Panc1 (cell line): ENCODE results near the gene EYS.

Experiments used
- POLR2AphosphoS5 ChIP-seq: IDR thresholded peaks from 2 replicates; pipeline ENCODE4 v1.6.1; 2012; ENCODE audit warnings: mild to moderate bottlenecking, low read depth, low read length, moderate library complexity
- SIN3A ChIP-seq: IDR thresholded peaks from 2 replicates; pipeline ENCODE4 v1.6.1; 2012; ENCODE audit warnings: low read depth, mild to moderate bottlenecking, low read length, moderate library complexity, borderline replicate concordance; ENCODE audit not compliant: insufficient read depth
- TF ChIP-seq, protein P1 (sequence below): fragments of 450-650 bp; IDR thresholded peaks from 2 replicates; pipeline ENCODE4 v1.5.1; 2017; ENCODE audit warnings: mild to moderate bottlenecking
- TF ChIP-seq, protein P2 (sequence below), 2 experiments: IDR thresholded peaks; 2 replicates each; pipeline ENCODE4 v1.6.1; 2011 to 2012; ENCODE audit warnings: low read depth in 2 of 2, control low read depth in 1 of 2, low read length in 1 of 2, mild to moderate bottlenecking in 1 of 2, moderate library complexity in 1 of 2; ENCODE audit not compliant: insufficient read depth in 1 of 2

DNA sequence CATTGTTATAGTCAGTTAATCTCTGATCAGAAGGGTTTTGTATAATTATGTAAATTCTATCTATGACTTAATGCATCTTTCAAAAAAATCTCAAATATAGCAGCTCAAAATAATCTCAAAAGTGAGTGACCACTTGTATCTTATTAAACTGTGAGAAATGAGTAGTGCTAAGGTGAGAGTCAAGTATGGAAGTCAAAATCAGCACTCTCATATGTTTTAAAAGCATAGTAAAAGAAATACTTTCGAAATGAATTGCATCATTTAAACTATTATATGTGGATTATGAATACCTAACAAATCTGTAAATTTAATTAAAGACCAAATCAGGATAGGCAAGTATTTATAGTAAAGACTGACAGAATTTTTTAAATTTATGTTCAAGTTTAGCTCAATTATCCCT is 1425.9 kb downstream of the EYS start:
- TF ChIP-seq, protein P1, sequence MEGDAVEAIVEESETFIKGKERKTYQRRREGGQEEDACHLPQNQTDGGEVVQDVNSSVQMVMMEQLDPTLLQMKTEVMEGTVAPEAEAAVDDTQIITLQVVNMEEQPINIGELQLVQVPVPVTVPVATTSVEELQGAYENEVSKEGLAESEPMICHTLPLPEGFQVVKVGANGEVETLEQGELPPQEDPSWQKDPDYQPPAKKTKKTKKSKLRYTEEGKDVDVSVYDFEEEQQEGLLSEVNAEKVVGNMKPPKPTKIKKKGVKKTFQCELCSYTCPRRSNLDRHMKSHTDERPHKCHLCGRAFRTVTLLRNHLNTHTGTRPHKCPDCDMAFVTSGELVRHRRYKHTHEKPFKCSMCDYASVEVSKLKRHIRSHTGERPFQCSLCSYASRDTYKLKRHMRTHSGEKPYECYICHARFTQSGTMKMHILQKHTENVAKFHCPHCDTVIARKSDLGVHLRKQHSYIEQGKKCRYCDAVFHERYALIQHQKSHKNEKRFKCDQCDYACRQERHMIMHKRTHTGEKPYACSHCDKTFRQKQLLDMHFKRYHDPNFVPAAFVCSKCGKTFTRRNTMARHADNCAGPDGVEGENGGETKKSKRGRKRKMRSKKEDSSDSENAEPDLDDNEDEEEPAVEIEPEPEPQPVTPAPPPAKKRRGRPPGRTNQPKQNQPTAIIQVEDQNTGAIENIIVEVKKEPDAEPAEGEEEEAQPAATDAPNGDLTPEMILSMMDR = no peak
- TF ChIP-seq POLR2AphosphoS5 = no peak
- TF ChIP-seq SIN3A = no peak
- TF ChIP-seq, protein P2, sequence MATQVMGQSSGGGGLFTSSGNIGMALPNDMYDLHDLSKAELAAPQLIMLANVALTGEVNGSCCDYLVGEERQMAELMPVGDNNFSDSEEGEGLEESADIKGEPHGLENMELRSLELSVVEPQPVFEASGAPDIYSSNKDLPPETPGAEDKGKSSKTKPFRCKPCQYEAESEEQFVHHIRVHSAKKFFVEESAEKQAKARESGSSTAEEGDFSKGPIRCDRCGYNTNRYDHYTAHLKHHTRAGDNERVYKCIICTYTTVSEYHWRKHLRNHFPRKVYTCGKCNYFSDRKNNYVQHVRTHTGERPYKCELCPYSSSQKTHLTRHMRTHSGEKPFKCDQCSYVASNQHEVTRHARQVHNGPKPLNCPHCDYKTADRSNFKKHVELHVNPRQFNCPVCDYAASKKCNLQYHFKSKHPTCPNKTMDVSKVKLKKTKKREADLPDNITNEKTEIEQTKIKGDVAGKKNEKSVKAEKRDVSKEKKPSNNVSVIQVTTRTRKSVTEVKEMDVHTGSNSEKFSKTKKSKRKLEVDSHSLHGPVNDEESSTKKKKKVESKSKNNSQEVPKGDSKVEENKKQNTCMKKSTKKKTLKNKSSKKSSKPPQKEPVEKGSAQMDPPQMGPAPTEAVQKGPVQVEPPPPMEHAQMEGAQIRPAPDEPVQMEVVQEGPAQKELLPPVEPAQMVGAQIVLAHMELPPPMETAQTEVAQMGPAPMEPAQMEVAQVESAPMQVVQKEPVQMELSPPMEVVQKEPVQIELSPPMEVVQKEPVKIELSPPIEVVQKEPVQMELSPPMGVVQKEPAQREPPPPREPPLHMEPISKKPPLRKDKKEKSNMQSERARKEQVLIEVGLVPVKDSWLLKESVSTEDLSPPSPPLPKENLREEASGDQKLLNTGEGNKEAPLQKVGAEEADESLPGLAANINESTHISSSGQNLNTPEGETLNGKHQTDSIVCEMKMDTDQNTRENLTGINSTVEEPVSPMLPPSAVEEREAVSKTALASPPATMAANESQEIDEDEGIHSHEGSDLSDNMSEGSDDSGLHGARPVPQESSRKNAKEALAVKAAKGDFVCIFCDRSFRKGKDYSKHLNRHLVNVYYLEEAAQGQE (IDR thresholded peaks at IDR 0.05; ENCODE audit: insufficient read depth in 1 of 2, low read depth in 2 of 2, low read length in 1 of 2) = no peak
